Suprapubic skin (tissue), 4 donors: ENCODE results near the gene LSG1.

Experiments used
- POLR2A ChIP-seq, 2 donors: fragments of 450-650 bp; IDR thresholded peaks; one replicate each; pipeline ENCODE4 v1.6.1; 2017; ENCODE audit warnings: antibody characterized with exemption in 2 of 2, mild to moderate bottlenecking in 2 of 2, moderate library complexity in 2 of 2
- POLR2AphosphoS5 ChIP-seq, 3 donors: sonication (generic); formaldehyde crosslinking; IDR thresholded peaks; one replicate each; pipeline ENCODE4 v1.6.1; 2017; ENCODE audit warnings: antibody characterized with exemption in 3 of 3
- TF ChIP-seq, protein P1 (sequence below), 2 donors: fragments of 200-600 bp in 1 of 2; fragments of 450-650 bp in 1 of 2; sonication (generic) in 1 of 2; IDR thresholded peaks; one replicate each; pipeline ENCODE4 v1.5.1; 2016 to 2019; ENCODE audit warnings: antibody characterized with exemption in 2 of 2, mild to moderate bottlenecking in 1 of 2, moderate library complexity in 1 of 2

DNA sequence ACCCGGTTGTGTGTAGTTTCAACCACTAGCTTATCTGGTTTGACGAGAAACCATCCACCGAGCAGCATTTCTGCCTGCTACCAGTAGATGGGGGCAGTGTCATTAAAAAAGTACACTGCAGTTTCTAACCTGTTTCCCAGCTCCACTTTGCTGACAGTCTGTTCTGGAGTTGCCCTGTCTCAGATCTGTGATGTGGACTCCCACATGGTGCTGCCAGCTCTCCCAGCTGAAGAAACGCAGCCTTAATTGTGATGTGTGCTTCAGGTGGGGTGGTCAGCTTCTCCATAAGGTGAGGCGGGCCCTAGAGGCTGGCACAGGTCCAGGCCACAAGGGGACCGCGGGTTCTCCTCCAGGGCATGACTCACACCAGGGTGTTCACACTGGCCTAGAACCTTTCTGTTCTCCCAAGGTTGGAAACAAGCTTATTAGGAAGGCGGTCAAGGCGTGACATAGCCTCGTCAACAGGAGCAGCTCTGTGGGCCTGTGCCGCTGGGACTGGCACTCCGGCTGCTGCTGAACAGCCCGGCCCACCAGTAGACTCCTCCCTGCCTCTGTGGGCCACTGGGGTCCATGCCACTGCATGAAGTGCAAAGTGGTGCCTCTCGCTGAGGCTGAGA lies 10.8 kb upstream of the LSG1 start:
- TF ChIP-seq, protein P1, sequence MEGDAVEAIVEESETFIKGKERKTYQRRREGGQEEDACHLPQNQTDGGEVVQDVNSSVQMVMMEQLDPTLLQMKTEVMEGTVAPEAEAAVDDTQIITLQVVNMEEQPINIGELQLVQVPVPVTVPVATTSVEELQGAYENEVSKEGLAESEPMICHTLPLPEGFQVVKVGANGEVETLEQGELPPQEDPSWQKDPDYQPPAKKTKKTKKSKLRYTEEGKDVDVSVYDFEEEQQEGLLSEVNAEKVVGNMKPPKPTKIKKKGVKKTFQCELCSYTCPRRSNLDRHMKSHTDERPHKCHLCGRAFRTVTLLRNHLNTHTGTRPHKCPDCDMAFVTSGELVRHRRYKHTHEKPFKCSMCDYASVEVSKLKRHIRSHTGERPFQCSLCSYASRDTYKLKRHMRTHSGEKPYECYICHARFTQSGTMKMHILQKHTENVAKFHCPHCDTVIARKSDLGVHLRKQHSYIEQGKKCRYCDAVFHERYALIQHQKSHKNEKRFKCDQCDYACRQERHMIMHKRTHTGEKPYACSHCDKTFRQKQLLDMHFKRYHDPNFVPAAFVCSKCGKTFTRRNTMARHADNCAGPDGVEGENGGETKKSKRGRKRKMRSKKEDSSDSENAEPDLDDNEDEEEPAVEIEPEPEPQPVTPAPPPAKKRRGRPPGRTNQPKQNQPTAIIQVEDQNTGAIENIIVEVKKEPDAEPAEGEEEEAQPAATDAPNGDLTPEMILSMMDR (IDR thresholded peaks at IDR 0.05): peak; percentile 78 to 90
- TF ChIP-seq POLR2A (IDR thresholded peaks at IDR 0.05): no peak
- TF ChIP-seq POLR2AphosphoS5 (IDR thresholded peaks at IDR 0.05): no peak
